Putamen (tissue), 1 donor: ENCODE measurements around the gene RGS1.

ENCODE experiments used
- DNase-seq: peaks from one replicate; pipeline ENCODE4 v3.0.0-alpha.2; 2016; ENCODE audit warnings: low spot score

RGS1 gene

GRCh38 chr1:192553741-192554140, 21.8 kb upstream of the RGS1 start:
- DNase-seq: no peak

- no peak for DNase-seq
These were observed 20.7 kb upstream of the RGS1 start for GRCh38 chr1:192554904-192555303.

GRCh38 chr1:192555399-192555798, 20.2 kb upstream of the RGS1 start:
- no peak for DNase-seq

GRCh38 chr1:192557841-192558595, 17.6 kb upstream of the RGS1 start:
- no peak for DNase-seq

GRCh38 chr1:192559115-192560006, 16.2 kb upstream of the RGS1 start:
- no peak for DNase-seq

- no peak for DNase-seq
These were observed 14.3 kb upstream of the RGS1 start for GRCh38 chr1:192561301-192561700.

- no peak for DNase-seq
These were observed 12.4 kb upstream of the RGS1 start for GRCh38 chr1:192563129-192563528.

- DNase-seq: no peak
These were observed 11.5 kb upstream of the RGS1 start for GRCh38 chr1:192564099-192564498.

GRCh38 chr1:192565946-192566345, 9.6 kb upstream of the RGS1 start:
- DNase-seq: no peak

- no peak for DNase-seq
These were observed 8.9 kb upstream of the RGS1 start for GRCh38 chr1:192566657-192567056.

GRCh38 chr1:192568063-192568462, 7.5 kb upstream of the RGS1 start:
- no peak for DNase-seq

GRCh38 chr1:192571668-192572067, 3.9 kb upstream of the RGS1 start:
- DNase-seq: no peak

GRCh38 chr1:192573499-192573898, 2.1 kb upstream of the RGS1 start:
- DNase-seq: no peak

- DNase-seq: no peak
These were observed 1.5 kb upstream of the RGS1 start for GRCh38 chr1:192574073-192574472.

GRCh38 chr1:192576190-192577144, 894 bp downstream of the RGS1 start:
- DNase-seq: no peak

- no peak for DNase-seq
These were observed 1.9 kb downstream of the RGS1 start for GRCh38 chr1:192577145-192578140.

GRCh38 chr1:192578144-192578909, 2.8 kb downstream of the RGS1 start:
- DNase-seq: no peak

GRCh38 chr1:192579010-192579738, 3.6 kb downstream of the RGS1 start:
- no peak for DNase-seq

GRCh38 chr1:192580351-192580962, 4.9 kb downstream of the RGS1 start:
- no peak for DNase-seq
